Spinal cord (tissue), 10 donors: ENCODE data around the gene NID1. TPM values are rescaled to one million over a fixed set of nuclear protein-coding genes. Genes with fewer than 3 reads are reported as not detected.

Source experiments
- DNase-seq, 6 donors: peaks; one replicate each; pipeline versions ENCODE4 v3.0.0 to v3.0.0-alpha.2; 2013 to 2015; ENCODE audit warnings: low spot score in 6 of 6, low read depth in 4 of 6
- H3K27ac ChIP-seq: one replicate; pipeline ENCODE4 v1.5.1; 2013; ENCODE audit warnings: low read depth, low read length, control low read depth
- H3K27me3 ChIP-seq: one replicate; pipeline ENCODE4 v1.6.1; 2013; ENCODE audit warnings: low read length; ENCODE audit not compliant: control insufficient read depth, insufficient read depth
- H3K36me3 ChIP-seq: one replicate; pipeline ENCODE4 v1.6.1; 2013; ENCODE audit warnings: low read length; ENCODE audit not compliant: control insufficient read depth, insufficient read depth
- H3K4me1 ChIP-seq: one replicate; pipeline ENCODE4 v1.6.1; 2013; ENCODE audit warnings: low read length; ENCODE audit not compliant: control insufficient read depth, insufficient read depth
- H3K4me3 ChIP-seq: one replicate; pipeline ENCODE4 v1.5.1; 2013; ENCODE audit warnings: low read depth, low read length, control low read depth
- H3K9me3 ChIP-seq: one replicate; pipeline ENCODE4 v1.6.1; 2013; ENCODE audit warnings: low read length; ENCODE audit not compliant: control insufficient read depth, insufficient read depth
- WGBS: methylation state at CpG from one replicate; pipeline ENCODE4 v1.1.5; 2013; ENCODE audit warnings: missing lambda C conversion rate; ENCODE audit not compliant: insufficient coverage; 5-methylcytosine and 5-hydroxymethylcytosine counted together
- polyA plus RNA-seq, 2 donors: library from polyadenylated mRNA; unstranded; fragments of 120-200 nt; gene quantifications; one replicate each; pipeline ENCODE4 v1.2.1, GENCODE V29; 2013; ENCODE audit not compliant: insufficient read length in 2 of 2
- total RNA-seq, 2 donors: library from RNA; depleted of rRNA in 1 of 2; stranded (reverse); fragments of 120-200 nt in 1 of 2; fragments of >200 nt in 1 of 2; gene quantifications; one replicate each; pipeline versions ENCODE4 v1.2.3 to v1.2.4, GENCODE V29; 2013 to 2014
- donor health status: healthy.

NID1 gene
- total and polyA plus RNA-seq, 4 donors: 92.7 to 160 (median 95.3) TPM

DNA sequence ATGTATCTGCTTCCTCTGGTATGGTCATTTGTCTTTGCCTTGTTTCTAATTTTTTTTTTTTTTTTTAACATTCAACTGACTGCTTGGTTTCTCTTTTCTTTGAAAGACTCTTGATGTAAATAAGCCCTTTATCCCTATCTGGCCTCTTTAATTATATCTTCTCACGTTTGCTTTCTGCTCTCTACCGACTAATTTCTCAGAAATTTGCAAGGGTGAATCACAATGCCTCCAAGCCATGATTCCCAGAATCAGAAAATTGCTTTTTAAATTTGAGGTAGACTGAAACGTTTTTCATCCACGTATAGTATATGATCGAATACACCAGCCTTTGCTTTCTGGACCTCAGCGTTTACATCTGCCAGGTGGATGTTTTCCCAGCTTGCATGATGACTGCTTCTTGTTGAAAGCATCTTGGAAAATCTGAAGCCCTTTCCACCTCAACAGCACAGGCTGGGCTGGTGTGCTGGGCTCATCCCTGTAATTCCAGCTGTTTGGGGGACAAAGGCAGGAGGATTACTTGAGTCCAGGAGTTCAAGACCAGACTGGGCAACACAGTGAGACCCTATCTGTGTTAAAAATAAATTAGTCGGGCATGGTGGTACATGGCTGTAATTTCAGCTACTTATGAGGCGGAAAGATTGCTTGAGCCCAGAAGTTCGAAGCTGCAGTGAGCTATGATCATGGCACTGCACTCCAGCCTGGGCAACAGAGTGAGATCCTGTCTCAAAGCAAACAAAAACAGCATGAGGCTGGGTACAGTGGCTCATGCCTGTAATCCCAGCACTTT, 42.4 kb upstream of the NID1 start:
- no peaks in the 10 kb centered on the region for H3K27me3 ChIP-seq
- no peak overlapping the region for H3K4me3 ChIP-seq
- H3K36me3 ChIP-seq: no peaks in the 10 kb centered on the region
- no peak overlapping the region for H3K27ac ChIP-seq
- peaks cover 14% of the 10 kb centered on the region for H3K4me1 ChIP-seq
- WGBS: 87% methylated on average over 7 of the region's 9 CpGs
- no peak for DNase-seq
- no peaks in the 10 kb centered on the region for H3K9me3 ChIP-seq

DNA sequence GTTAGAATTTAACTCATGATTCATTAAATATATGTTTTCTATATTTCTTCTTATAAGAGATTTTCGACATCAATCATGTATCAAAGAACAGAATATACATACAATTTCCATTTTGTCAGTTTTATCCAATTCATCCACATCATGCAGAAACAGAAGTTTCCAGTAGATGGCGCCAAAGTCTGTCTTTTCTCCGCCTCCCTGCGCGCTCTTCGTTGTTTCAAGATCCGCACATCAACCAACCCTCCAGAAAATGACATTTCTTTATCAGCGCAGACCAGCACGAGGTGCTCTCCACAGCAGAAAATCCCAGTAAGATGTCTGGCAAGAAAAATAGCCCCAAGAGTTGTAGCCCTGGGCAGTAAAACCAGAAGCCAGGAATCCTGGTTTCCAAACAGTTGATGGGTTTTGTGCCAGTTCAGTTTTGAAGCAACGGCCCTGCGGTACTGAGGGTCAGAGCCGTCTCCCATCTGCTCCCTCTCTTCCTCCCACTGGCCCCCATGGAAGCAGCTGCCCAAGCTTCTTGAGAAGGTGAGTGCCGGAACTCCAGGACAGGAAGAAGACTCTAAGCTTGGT, 38.8 kb upstream of the NID1 start:
- Histone ChIP-seq H3K4me1 (peaks cover 12% of the 10 kb centered on the region), H3K27ac (no peak overlapping the region), H3K9me3 (no peaks in the 10 kb centered on the region), H3K27me3 (no peaks in the 10 kb centered on the region), H3K36me3 (no peaks in the 10 kb centered on the region), H3K4me3 (no peak overlapping the region)
- DNase-seq: peak; percentile 52 to 94 (median 72)
- WGBS: 11% methylated on average over 9 of the region's 13 CpGs

DNA sequence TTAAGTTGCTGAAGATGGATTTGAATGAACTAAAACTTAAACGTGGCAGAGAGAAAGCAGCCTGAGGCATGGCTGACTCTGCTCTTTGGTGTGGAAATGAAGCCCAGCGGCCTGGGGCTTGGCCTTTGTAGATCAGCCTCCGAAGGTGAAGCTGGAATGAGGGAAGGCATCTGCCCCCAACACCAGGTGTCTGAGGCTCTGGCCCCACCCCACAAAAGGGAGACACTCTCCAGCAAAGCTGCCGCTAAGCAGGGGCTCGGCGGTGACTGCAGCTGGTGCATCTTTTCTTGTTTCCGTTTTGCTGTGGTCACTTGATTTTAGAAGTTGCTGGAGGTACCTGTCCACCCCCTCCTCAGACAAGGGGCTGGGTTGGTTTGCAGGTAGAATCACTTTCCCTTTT, 38.2 kb upstream of the NID1 start:
- Histone ChIP-seq H3K9me3 (no peaks in the 10 kb centered on the region), H3K4me1 (peaks cover 12% of the 10 kb centered on the region), H3K4me3 (no peak overlapping the region), H3K36me3 (no peaks in the 10 kb centered on the region), H3K27me3 (no peaks in the 10 kb centered on the region), H3K27ac (no peak overlapping the region)
- DNase-seq: no peak
- WGBS: 7% methylated on average over 5 of the region's 7 CpGs

DNA sequence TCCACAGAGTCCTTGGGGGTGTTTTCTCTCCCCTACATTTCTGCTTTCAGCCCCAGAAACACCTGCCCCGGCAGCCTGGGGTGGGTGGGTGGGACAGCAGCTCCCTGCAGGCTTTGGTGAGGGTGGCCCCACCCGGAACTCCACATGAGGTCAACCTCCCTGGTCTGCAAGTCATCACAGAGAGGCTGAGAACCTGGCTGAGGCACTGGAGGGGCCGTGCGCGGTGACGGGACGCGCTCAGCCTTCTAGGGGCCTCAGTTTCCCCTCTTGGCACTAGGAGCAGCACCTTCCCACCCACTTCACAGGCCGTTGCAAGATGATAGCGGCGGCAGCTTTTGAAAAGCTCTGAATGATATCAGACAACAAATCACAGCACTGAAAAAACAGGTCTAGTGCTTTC, 37.7 kb upstream of the NID1 start:
- H3K4me1 ChIP-seq: peaks cover 12% of the 10 kb centered on the region
- WGBS: 83% methylated on average over 9 of the region's 11 CpGs
- no peaks in the 10 kb centered on the region for H3K9me3 ChIP-seq

DNA sequence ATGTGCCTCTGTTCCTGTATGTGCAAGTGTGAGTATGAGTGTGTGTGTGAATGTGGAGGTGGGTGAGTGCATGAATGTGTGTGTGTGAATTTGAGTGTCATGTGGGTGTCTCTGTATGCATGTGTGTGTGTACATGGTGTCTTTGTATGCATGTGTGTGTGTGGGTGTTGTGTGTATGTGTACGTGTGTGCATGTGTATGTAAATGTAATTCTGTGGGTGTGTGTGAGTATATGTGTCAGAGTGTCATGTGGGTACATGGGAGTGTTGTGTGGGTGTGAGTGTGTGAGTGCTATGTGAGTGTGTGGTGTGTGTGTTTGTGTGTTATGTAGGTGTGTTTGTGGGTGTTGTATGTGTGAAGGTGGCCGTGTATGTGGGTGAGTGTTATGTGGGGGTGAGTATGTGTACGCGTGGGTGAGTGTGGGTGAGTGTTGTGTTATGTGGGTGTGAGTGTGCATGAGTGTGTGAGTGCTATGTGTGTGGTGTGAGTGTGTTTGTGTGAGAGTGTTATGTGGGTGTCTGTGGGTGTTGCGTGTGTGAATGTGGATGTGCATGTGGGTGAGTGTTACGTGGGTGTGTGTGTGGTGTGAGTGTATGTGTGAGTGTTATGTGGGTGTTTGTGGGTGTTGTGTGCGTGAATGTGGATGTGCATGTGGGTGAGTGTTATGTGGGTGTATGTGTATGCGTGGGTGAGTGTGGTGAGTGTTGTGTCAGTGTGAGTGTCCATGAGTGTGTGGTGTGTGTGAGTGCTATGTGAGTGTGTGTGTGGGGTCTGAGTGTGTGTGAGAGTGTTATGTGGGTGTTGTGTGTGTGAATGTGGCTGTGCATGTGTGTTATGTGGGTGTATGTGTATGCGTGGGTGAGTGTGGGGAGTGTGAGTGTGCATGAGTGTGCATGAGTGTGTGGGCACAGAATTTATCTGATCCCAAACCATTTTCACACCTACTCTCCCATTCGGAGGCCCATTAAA, 36.6 kb upstream of the NID1 start:
- 83% methylated on average over 9 of the region's 10 CpGs for WGBS
- DNase-seq: no peak
- no peaks in the 10 kb centered on the region for H3K36me3 ChIP-seq

More for the DNA sequence above, 37.7 kb upstream of the NID1 start:
- no peak for DNase-seq
- H3K36me3 ChIP-seq: no peaks in the 10 kb centered on the region
- H3K27ac ChIP-seq: no peak overlapping the region
- H3K4me3 ChIP-seq: no peak overlapping the region
- no peaks in the 10 kb centered on the region for H3K27me3 ChIP-seq

DNA sequence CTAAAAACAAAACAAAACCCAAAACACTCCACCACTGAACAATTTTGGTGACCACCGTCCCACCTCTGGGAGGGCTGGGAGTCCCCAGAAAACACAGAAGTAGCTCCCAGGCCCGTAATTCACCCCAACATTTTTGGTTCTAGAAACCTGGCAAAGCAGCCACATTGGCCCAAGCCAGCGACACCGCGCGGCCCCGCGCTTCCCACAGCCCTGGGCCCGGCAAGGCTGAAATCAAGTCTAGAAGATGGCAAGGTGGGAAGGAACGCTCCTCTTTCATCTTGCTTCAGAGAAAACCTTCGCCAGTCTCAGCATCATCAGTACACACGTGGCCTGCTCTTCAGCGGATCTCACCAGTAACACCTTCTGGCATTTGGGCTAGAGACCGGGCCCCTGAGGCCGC, 35.9 kb upstream of the NID1 start:
- WGBS: 96% methylated on average over 14 of the region's 15 CpGs
- no peak for DNase-seq
- Histone ChIP-seq H3K36me3 (no peaks in the 10 kb centered on the region), H3K4me3 (no peak overlapping the region), H3K27ac (no peak overlapping the region), H3K9me3 (no peaks in the 10 kb centered on the region), H3K27me3 (no peaks in the 10 kb centered on the region), H3K4me1 (peaks cover 12% of the 10 kb centered on the region)

More for the DNA sequence above, 36.6 kb upstream of the NID1 start:
- H3K4me1 ChIP-seq: peaks cover 12% of the 10 kb centered on the region
- no peaks in the 10 kb centered on the region for H3K27me3 ChIP-seq
- H3K27ac ChIP-seq: no peak overlapping the region
- H3K4me3 ChIP-seq: no peak overlapping the region
- H3K9me3 ChIP-seq: no peaks in the 10 kb centered on the region

DNA sequence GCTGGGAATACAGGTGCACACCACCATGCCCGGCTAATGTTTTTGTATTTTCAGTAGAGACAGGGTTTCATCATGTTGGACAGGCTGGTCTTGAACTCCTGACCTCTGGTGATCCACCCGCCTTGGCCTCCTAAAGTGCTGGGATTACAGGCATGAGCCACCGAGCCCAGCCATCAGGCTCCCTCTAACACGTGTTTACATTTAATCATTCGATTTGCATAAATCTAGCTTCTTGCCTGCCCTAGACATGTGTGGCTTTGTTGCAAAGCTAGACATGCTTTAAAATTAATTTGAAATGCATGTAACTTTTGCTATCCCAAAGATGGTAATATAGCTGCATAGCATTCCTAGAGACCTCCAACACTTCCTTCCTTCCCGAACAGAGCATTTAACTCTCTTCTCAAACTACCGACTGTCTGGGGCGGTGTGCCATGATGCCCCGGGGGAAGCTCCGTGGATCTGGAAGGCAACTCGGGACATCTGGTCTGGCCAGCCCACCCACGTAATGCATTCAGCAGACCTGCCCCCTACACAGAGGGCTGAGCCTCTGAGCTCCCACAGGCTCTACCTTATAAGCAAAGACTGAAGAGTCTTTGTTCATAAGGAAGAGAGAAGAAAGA, 34.6 kb upstream of the NID1 start:
- H3K9me3 ChIP-seq: no peaks in the 10 kb centered on the region
- WGBS: 65% methylated on average over 6 of the region's 12 CpGs
- no peak overlapping the region for H3K4me3 ChIP-seq
- peaks cover 12% of the 10 kb centered on the region for H3K4me1 ChIP-seq
- H3K36me3 ChIP-seq: no peaks in the 10 kb centered on the region
- H3K27ac ChIP-seq: no peak overlapping the region
- no peaks in the 10 kb centered on the region for H3K27me3 ChIP-seq
- peak in 1 of 6 donors; percentile 46 for DNase-seq

DNA sequence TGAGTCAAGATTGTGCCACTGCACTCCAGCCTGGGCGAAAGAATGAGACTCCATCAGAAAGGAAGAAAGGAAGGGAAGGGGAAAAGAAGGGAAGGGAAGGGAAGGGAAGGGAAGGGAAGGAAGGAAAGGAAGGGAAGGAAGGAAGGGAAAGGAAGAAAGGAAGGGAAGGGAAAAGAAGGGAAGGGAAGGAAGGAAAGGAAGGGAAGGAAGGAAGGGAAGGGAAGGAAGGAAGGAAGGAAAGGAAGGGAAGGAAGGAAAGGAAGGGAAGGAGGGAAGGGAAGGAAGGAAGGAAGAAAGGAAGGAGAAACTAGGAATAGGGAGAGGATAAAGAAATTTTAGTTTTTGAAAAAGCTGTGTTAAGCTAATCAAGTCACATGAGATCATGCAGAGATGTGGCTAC, 33.4 kb upstream of the NID1 start:
- no peak for DNase-seq
- Histone ChIP-seq H3K27me3 (no peaks in the 10 kb centered on the region), H3K36me3 (no peaks in the 10 kb centered on the region), H3K4me1 (peaks cover 9% of the 10 kb centered on the region), H3K9me3 (peaks cover 3% of the 10 kb centered on the region), H3K27ac (no peak overlapping the region), H3K4me3 (no peak overlapping the region)
- 40% methylated on average over 1 of the region's 1 CpG for WGBS
